GM10847 (cell line): Measurements from ENCODE around the gene C1orf35.

Experiments used
- POLR2A ChIP-seq: IDR thresholded peaks from 2 replicates; pipeline ENCODE4 v1.6.1; 2011; ENCODE audit not compliant: insufficient read length; ENCODE audit errors: extremely low read depth

The C1orf35 gene

DNA sequence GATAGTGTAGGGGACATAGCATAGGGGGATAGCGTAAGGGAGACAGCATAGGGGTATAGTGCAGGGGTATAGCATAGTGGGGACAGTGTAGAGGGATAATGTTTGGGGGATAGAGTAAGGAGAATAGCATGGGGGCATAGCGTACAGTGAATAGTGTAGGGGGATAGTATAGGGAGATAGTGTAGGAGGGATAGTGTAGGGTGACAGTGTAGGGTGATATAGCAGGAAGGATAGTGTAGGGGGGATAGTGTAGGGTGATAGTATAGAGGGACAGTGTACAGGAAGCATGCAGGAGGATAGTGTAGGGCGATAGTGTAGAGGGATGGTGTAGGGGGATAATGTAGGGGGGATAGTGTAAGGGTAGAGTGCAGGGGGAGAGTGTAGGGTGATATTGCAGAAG is 32.3 kb downstream of the C1orf35 start:
- TF ChIP-seq POLR2A: no peak

DNA sequence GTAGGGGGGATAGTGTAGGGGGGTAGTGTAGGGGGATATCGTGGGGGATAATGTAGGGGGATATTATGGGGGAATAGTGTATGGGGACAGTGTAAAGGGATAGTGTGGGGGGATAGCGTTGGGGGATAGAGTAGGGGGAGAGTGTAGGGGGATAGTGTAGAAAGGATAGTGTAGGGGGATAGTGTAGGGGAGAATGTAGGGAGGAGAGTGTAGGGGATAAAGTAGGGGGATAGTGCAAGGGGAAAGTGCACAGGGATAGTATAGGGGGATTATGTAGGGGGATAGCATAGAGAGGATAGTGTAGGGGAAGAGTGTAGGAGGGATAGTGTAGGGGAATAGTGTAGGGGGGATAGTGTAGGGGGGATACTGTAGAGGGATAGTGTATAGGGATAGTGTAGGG is 33.0 kb downstream of the C1orf35 start:
- TF ChIP-seq POLR2A: no peak

DNA sequence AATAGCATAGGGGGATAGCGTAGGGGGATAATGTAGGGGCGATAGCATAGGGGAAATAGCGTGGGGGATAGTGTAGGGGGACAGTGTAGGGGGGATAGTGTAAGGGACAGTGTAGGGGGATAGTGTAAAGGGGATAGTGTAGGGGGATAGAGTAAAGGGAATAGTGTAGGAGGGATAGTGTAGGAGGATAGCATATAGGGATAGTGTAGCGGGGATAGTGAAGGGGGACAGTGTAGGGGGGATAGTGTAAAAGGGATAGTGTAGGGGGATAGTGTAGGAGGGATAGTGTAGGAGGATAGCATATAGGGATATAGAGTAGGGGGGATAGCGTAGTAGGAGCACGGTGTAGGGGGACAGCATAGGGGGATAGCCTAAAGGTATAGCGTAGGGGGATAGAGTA is 34.8 kb downstream of the C1orf35 start:
- TF ChIP-seq POLR2A: no peak

GRCh38 chr1:228066891-228067654 is 36.1 kb downstream of the C1orf35 start:
- TF ChIP-seq POLR2A: no peak

DNA sequence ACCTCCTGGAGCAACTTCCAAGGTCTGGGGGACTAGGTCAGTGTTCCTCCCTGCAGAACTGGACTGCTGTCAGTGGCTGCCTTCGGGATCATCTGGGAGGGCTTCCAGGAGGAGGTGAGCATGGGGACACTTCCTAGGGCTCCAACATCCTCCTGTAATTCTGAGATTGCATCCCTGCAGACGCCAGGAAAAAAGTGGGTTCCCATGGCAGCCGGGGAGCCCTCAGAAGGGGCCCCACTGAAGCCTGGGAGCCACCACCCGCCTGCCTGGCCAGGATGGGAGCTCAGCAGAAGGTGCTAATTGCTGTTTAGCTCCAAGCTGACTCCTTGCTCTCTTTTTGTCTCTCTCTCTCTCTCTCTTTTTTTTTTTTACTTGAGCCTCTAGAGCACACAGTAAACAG is 36.7 kb downstream of the C1orf35 start:
- TF ChIP-seq POLR2A: no peak

DNA sequence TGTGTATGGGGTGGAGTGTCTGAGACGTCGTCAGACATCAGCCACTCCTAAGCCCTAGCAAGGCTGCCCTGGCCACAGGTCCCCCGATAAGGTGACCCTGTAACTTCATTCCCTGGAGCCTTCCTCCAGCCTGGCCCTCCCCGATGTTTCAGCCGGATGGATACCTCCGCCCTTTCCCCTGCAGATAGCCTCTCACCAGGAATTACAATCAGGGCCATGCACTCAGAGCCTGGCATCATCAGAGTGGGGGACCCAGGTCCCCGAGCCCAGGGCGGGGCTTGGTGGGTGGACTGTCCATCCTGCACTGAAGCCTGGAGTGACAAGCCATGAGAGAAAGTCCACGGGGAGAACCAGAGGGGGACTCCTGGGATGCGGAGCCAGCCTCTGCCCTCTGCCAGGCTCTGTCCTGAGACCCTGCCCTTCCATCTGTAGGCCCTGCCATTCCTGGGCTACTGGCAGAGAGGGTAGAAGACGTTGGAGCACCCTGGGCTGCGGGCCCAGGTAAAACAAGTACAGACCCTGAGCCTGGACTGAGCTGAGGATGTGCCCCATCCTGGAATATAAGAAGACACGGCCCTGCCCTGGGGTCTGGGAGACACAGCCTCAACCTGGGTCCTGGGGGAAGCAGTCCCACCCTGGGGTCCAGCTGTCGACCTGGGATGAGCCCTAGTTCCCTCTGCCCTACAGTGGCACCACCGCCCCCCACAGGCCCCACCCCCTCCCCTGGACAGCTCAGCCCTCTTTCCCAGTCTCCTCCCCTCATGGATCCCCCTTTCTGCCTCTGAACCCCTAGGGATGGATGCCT is 37.4 kb downstream of the C1orf35 start:
- no peak for TF ChIP-seq POLR2A

- no peak for TF ChIP-seq POLR2A
Measured at GRCh38 chr1:228064741-228065542, 38.2 kb downstream of the C1orf35 start.

- TF ChIP-seq POLR2A: no peak
Measured at GRCh38 chr1:228064296-228064695, 38.8 kb downstream of the C1orf35 start.

DNA sequence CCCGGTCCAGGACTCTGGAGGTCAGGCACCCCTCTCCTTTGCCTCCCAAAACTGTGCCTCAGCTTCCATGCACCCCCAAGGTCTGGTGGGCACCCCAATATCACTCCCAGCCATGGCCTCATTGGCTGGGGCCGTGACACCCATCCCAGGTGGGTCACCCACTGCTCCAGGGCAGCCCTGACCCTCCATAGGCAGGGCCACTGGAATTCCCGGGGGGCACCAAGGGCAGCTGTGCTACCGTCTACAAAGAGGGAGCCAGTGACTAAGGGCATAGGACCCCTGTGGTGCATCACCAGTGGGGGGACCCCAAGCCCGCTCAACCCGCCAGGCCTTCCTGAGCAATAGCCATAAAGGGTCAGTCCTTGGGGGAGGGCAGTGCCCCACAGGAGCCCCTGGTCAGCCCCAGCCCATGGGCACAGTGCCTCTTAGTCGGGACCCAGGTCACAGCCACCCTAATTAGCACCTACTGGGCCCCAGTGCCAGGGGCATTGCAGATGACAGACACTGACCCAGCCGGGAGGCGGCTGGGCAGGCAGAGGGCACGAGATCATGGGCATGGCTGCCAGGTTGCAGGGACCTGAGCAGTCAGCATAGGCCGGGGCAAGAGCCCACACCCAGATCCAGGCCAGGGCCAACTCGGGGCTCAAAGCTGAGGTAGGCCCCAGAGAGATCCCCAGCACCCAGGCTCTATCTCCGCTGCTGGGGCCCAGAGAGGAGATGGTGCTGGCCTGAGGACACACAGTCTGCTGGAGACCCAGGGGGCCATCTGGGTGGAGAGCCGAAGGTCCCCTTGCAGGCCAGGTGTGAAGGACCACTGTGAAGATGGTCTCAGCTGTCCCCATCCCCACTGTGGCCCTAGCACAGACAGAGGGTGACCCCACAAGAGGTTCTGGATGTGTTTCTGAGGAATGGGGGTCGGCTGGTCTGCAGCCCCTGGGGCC is 39.6 kb downstream of the C1orf35 start:
- TF ChIP-seq POLR2A: no peak

- TF ChIP-seq POLR2A: no peak
Measured at GRCh38 chr1:228062812-228063211, 40.3 kb downstream of the C1orf35 start.

DNA sequence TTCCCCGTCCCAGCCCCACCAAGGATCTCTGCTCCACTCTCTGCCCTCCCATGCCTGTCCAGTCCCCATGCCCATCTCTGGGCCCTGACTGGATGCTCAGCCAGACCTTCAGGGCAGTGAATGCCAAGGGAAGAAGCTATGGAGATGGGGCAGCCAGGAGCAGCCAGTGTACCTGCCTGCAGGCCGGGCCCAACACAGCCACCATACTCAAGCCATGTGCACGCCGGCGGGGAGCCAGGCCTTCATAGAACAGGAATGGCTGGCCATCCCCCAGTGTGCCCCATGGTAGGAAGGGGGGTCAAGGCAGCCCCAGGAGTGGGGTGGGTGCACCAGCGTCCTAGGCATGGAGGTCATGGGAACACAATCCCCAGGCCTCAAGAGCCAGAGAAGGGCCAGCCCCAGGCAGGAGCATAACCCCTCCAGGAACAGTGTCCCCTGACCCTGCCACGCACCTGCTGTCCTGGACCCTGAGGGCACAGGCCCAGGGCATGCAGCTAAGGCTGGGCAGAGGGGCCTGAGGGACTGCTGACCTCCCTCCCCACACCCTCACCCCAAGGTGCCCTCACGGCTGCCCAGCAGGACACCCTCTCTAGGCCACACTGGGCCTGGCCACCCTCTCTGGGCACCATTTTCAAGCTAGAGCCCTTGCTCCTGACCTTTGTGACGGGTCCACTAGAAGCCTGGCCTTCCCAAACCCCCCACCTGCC is 40.9 kb downstream of the C1orf35 start:
- TF ChIP-seq POLR2A: no peak

- no peak for TF ChIP-seq POLR2A
Measured at GRCh38 chr1:228061411-228062084, 41.6 kb downstream of the C1orf35 start.

GRCh38 chr1:228060458-228061190 is 42.5 kb downstream of the C1orf35 start:
- TF ChIP-seq POLR2A: no peak
